Stimulated activated CD4-positive, alpha-beta T cell treated with anti-CD3 and anti-CD28 coated beads, Interleukin-1b, Interleukin-23, amount 100 ng/mL, for 1 hour (primary cell): ENCODE data around the gene CHSY3.

Experiments
- DNase-seq, 2 donors: peaks; one replicate each; pipeline ENCODE4 v3.0.0-alpha.2; 2020; ENCODE audit warnings: low read depth in 2 of 2

CHSY3 gene

DNA sequence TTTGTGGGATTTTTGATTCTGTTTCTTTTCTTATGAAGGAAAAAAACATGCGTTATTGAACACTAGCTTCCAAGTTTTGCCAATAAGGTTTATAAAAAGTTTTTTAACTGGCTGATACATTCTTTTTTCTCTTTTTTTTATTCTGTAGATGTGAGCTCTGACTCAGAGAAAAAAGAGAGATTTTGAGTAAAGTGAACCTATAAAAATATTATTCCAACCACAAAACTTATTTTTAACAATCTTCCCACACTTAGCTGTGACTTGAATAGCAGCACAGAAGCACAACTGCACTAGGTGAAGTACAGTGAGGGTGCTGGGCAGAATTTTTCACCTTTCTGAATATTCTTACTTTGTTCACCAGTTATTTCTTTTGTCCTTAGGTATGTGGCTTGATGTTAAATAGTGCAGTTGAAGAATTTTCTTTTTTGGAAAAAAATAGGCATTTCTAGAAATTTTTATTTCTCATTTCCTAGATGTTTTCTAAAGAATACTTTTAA, 41.6 kb downstream of the CHSY3 start:
- DNase-seq, result no peak

DNA sequence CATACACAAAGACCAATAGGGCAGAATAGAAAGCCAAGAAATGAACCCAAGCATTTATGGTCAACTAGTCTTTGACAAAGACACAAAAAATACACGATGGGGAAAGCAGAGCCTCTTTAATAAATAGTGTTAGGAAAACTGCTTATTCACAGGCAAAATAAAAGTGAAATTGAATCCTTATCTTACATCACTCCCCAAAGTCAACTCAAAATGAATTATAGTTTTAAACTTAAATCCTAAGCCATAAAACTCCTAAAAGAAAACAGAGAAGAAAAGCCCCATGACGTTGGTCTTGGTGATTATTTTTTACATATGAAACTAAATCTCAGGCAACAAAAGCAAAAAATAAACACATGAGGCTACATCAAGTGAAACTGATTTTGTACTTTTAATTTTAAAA, 46.8 kb downstream of the CHSY3 start:
- no peak for DNase-seq

DNA sequence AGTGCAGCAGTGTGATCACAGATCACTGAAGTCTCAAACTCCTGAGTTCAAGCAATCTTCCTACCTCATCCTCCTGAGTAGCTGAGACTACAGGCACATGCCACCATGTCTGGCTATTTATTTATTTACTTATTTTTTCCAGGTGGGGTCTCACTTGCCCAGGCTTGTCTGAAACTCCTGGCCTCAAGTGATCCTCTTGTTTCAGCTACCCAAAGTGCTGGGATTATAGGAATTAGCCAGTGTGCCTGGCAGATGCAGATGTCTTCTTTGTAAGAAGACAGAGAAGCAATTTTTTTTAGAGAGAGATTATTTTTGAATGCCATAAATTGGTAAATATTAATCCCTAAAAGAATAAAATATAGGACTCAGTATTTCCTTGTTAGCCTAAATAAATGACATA, 54.3 kb downstream of the CHSY3 start:
- no peak for DNase-seq

DNA sequence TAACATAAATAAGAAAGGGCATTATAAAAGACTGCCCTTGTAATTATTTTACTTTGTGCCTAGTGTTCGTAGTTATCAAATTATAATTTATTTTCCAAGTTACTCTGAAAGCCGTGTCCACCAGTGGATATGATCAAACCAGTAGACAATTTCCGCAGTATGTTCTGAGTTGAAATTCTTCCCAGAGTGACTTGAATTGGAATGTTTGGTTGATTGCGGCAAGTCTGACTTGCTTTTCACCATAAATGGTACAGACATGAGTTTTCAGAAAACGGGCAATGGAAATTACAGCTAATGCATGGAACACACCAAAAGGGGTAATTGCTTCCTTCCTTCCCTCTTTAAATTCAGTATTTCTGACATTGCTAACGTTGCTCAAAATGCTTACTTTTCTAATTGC, 56.6 kb downstream of the CHSY3 start:
- DNase-seq, result no peak

DNA sequence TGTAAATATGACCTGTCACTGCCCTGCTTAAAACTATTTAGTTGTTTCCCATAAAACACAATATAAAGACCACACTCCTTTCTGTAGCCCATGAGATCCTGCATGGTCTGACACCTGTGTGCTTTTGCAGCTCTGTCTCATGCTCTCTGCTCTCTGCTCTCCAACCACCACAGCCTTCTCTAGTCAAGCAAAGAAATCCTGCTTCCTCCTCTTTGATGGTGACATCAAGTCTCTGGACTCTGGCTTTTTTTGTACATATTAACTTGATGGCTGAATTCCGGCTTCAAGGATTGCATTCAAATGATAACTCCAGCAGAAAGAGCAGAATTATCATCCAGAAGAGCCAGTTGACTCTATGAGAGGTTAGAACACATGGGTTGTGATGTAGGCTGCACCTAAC, 58.2 kb downstream of the CHSY3 start:
- DNase-seq, result no peak

DNA sequence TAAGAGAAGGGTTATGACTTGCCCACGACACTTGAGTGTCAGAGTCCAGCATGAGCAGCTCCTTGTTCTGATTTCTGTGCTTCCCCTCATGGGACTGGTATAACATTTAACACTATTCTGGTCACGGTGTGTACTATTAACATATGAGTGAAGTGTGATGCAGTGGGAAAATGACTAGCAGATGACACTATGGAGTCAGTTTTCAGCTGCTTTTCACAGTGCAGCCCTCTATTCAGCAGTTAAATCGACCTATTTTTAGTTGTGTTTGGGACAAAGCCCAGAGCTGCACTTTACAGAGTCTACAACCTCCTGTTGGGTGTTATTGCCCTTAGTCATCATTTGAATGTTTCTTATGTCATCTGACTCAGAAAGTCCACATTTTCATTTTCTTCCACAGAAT, 59.1 kb downstream of the CHSY3 start:
- no peak for DNase-seq

DNA sequence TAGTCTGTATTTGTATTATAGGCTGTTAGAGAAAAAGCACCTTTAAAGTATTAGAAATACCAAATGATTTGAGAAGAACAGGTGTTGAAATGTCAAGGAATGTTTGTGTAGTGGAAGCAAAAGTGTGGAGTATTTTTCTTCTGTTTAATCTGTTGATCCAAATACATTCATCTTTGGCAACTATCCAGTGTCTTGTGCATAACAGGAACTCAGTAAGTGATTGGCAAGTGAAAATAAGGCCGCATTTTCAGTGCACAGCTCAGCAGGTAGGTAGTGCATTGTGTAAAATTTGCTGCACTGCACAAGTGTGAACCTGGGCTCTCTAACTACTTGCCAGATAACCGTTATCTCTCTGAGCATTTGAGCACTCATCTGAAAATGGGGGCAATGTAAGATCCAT, 61.8 kb downstream of the CHSY3 start:
- DNase-seq, result no peak

DNA sequence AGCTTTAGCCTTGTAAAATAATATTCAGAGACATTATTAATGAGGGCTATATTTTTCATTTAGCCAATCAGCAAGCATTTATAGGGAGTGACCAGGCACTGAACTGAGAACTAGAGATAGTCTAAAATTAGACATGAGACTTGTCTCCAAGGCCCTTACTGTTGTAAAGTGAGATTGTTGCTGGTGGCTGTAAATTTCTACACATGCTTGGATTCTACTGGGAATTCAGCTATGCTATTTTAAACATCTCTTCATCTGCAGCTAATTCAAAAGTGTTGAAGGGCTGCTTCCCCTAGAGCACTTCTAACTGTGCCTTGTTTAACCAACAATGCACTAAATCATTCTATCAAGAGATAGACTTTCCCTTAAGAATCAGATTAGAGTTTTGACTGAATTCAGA, 67.4 kb downstream of the CHSY3 start:
- no peak for DNase-seq

DNA sequence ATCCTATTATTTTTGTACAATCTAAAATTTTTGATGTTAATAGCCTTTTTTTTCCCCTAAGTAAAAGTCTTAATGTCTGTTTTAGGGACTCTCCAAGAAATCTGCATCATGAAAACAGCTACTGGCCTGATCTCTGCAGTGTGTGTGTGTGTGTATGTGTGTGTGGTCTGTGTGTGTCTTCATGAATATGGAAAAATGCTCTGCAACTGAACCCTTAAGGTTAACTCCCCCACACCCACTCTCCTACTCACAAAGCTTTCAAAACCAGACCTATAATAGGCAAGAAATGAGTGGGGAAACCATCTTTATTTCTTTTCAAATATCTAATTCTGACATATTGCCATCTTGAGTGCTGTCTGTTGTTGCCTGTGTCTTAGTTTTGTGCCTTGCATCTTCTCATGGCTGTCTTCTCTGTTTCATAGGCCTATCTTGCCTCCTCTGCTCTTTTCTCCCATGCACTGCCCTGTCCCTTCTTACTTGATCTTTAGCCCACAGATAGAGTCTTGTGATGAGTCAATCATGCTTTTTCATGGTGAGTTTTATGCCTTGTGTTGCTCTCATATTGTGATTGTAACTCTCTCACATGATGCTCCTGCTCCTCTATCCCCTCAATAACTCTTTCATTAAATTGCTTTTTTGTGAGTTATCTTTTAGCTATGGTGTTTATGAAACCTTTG, 68.3 kb downstream of the CHSY3 start:
- no peak for DNase-seq

DNA sequence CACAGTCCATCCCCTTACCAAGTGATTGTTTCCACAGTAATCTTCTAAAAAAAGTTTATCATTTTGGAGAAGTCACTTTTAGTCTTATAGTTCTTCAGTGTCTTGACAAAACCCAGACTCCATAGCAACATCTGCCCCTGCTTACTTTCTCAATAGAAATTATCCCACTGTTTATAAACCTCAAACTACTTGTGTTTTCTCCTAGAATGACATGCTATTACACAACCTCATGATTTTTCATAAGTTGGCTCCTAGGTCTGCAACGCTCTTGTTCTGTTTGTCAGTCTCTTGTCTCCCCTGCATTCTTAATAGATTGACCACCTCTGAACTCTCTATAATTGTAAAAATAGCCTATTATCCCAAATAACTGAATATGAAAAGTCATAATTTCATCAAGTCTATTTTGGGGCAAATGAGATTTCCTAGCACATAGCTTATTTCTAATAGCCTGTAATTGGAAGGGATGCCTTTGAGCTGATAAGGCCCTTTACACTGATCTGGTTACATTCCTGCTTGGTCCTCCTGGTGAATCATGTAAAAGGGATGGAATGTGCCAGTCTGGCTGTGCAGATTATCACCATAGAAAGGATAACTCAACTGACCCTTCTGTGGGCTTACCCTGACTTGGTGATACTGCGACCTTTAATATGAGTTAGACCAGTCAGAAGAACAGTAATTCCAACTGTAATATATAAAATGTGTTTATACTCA, 69.6 kb downstream of the CHSY3 start:
- no peak for DNase-seq

DNA sequence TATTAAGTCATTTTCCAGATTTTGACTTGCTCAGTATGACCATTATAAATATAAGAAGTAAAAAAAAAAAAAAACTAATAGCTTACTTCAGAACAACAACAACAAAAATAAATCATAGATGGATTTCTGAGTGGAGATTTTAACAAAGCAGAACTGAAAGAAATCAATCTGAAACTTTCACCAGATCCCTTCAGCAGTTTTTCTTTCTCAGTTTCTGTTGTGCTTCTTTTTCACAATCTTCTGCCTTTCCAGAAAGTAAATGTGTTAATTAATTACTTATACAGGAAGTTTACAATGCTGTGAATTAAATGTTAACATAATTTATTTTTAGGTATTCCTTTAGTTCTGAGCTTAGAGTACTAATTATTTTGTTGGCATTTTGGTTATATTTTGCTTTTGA, 73.5 kb downstream of the CHSY3 start:
- DNase-seq, result no peak

DNA sequence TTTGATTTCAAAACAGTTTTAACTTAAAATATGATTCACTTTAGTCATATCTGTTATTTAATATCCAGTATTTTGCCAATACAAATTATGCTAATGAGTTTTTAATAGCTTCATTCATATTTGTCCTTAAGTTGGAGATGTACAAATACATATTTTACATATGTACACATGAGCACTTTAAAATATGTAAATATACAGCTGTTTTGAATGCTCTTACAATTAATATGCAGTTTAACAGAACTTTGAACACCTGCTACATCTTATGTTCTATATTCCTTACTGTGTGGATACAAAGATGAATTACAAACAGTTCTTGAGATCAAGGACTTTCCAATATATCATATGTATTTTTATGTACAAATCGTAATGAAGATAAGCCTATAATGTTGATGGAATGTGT, 74.0 kb downstream of the CHSY3 start:
- no peak for DNase-seq

DNA sequence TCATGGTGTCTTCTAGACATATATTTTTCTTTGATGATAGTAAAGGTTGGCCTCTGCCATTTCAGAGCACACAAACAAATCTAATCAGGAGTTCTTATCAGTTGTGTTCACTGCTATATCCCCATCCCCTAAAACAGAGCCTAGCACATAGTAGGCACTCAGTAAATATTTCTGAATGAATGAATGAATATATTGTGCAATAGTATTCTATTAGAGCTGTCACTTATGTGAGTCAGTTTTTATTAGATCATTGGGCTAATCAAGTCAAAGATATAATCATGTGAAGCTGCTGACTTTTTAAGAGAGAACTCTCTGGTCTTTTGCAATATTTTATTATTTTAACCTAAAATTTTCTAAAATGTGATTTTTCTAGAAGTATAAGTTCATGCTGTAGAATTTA, 84.2 kb downstream of the CHSY3 start:
- DNase-seq, result no peak

DNA sequence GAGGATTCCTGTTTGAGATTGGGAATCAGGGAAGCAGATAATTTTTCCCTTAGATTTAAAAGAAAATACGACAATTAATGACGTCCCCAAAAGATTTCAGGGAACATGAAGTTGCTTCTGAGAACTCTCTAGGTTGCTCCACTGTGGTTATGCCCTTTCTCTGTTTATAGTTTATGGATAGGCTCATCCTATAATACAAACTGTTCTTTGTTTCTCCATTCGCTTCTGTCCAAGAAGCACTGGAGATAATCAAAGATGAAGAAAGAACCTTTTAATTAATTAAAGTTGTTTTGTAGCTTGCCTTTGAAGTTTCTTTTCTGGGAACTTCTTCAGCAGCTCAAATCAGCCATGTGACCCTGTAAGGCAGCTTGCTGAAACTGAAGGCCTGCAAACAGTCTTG, 87.5 kb downstream of the CHSY3 start:
- no peak for DNase-seq

DNA sequence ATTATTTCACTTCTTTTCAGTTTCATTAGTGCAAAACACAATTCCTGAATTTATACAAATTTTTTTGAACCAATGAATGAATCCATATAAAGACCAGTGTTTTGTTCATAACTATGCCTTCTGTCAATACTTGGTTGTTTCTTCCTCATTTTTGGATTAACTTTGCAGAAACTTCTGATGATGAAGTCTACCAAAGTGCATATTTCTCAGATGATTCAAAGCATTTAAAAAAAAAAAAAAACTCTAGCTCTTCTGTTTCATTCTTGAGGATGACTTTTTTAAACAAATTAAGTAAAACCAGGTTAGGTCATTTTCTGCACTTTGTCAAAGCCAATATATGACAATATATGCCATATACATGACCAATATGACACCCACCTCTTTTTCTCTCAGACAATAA, 92.6 kb downstream of the CHSY3 start:
- no peak for DNase-seq

DNA sequence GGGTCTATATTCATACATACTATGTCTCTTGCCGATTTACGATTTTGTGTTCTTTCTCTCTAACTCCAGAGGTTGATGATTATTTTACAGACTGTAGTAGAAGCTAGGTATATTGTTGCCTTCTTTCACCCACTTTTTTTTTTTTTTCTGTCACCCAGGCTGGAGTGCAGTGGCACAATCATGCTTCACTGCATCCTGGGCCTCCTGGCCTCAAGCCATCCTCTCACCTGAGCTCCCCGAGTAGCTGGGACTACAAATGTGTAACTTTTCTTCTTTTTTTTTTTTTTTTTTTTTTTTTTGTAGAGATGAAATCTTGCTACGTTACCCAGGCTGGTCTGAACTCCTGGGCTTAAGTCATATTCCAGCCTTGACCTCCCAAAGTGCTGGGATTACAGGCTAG, 96.2 kb downstream of the CHSY3 start:
- DNase-seq, result no peak

DNA sequence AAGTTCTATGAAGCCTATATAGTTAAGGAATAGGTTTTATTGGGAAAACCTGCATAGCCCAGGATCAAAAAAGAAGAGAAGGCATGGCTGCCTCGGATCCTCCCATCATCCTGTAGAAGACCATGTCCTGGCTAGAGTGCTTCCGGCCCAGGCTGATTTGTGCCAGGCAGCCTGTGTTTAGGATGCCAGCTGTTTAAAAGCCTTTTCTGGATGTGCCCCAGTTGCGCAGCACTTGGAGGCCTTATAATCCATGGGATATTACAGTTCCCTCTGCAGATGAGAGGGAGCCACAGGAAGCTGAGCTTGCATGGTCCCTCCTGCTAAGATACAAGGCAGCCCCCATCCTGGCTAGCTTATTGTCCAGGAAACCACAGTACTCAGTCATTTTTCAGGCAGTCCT, 97.9 kb downstream of the CHSY3 start:
- DNase-seq, result no peak

DNA sequence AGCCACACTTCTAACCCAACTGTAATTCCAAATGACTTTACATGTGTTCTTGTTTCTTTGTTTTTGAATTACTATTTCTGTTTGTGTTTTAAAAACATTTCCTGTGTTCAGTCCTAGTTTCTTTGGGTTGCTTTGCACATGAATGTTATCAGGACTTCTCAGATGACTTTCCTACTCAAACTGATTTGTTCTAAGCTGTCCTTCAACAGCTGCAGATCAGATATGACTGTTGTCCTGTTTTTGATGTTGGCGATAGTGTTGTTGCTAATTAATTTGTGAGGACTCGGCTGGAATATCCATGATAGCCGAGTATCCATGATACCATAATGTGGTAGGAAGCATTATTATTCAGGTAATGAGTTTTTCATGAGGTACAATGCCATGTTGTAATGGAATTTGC, 98.6 kb downstream of the CHSY3 start:
- no peak for DNase-seq

DNA sequence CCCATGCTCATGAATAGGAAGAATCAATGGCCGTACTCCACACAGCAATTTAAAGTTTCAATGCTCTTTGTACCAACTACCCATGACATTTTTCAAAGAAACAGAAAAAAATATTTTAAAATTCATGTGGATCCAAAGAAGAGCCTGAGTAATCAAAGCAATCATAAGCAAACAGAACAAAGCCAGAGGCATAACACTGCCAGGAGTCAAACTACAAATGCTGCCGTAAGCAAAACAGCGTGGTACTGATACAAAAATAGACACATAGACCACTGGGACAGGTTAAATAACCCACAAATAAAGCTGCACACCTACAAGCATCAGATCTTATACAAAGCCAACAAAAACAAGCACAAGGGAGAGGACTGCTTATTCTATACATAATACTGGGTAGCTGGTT, 107.7 kb downstream of the CHSY3 start:
- DNase-seq, result no peak

DNA sequence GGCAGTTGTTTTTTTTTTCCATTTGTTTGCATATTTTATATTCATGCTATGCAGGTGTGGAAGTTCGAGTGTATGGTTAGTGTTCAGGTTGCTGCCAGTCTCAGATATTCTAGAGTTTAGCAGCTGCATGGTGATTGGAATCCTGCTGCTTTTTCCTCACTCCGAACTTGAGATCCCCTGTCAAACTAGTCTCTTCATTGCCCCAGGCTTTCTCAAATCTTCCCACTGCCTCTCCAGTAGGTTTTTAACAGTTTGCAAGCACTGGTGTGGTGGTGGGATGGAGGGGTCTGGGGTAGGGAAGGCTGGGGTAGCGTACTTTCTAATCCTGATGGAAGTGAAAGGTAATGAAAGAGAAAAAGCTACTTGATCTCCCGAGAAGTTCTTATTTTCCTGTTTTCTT, 112.9 kb downstream of the CHSY3 start:
- no peak for DNase-seq

DNA sequence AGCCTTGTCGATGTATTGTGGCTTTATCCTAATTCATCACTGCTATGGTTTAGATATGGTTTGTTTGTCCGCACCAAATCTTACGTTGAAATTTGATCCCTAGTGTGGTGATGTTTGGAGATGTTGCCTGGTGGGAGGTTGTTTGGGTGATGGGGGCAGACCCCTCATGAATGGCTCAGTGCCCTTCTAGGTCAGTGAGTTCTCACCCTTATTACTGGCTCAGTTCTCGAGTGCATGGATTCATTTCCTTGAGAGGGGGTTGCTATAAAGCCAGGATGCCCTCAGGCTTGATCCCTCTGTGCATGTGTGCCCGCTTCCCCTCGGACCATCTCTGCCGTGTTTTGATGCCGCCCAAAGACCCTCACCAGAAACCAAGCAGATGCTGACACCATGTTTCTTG, 114.4 kb downstream of the CHSY3 start:
- DNase-seq, result no peak

DNA sequence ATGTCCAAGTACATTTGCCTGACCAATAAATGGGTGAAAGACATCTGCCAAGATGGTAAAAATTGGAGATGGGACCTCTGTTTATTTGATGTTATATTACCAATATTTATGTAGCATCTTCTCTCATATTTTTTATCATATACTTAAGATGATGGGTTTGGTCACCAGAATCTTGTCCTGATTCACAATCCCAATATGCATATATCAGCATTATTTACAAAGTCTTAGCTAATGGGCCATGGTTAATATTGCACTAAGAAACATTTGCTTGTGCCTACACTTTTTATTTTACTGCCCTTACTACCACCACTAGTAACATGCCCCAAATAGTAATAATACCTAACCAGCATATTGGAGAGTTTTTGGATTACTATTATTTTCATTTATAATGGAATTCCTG, 116.7 kb downstream of the CHSY3 start:
- no peak for DNase-seq

DNA sequence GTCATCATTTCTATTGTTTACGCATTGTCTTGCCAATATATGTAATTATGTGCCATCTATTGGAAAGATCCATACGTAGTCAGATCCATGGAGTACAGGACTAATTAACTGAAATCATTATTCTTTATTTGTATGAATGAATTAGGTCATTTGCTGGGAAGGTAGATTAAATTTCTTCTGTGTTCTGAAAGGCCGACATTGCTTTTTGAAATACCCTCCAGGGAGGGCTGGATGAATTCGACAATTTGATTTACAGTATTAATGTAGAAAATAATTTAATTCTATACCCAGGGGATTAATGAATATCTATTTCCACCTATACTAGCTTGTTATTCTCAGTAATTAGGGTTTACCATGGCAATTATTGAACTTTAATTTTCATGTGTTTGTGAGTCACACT, 117.6 kb downstream of the CHSY3 start:
- no peak for DNase-seq

DNA sequence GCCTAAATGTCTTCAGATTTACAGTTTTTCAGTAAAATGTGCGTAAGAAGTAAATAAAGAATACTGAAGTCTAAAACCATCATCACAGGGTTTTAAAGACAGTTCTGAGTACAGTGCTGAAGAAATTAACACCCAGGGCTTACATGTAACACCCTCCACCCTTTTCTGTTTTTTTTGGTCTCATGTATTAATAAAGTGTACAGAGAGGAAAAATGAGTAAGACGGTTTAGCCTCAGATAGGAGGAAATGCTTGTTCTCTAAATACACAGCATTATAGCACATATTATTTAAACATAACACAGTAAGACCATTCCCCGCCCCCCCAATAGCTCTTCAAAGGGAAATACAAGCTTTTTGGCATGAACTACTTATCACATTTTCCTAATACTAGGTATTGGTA, 119.3 kb downstream of the CHSY3 start:
- no peak for DNase-seq
